SK-N-SH treated with all-trans-retinoic acid at 6 μM for 48 hours (cell line): ENCODE results near the gene PCDH15.

Source experiments
- ATAC-seq: fragments of 200-7000 bp; cut with Tn5 transposase; 3 replicates; pipeline ENCODE4 v1.9.1; 2020; ENCODE audit warnings: mild to moderate bottlenecking, moderate library complexity
- ARNTL ChIP-seq: fragments of 450-650 bp; formaldehyde crosslinking; IDR thresholded peaks from 2 replicates; pipeline ENCODE4 v1.5.0; 2020; ENCODE audit warnings: low read depth, mild to moderate bottlenecking, moderate library complexity, borderline replicate concordance
- BACH2 ChIP-seq: fragments of 250-450 bp; sonication (Bioruptor Pico); IDR thresholded peaks from 2 replicates; pipeline ENCODE4 v1.9.0; 2021; ENCODE audit warnings: mild to moderate bottlenecking, borderline replicate concordance
- CSDC2 ChIP-seq: fragments of 250-450 bp; sonication (Bioruptor Pico); IDR thresholded peaks from 2 replicates; pipeline ENCODE4 v1.5.0; 2020; ENCODE audit warnings: mild to moderate bottlenecking, moderate library complexity
- CSRNP3 ChIP-seq: fragments of 250-450 bp; sonication (Bioruptor Pico); IDR thresholded peaks from 2 replicates; pipeline ENCODE4 v1.5.1; 2021; ENCODE audit warnings: mild to moderate bottlenecking, moderate library complexity
- GLIS3 ChIP-seq: fragments of 250-450 bp; sonication (Bioruptor Pico); IDR thresholded peaks from 2 replicates; pipeline ENCODE4 v1.5.0; 2020; ENCODE audit warnings: mild to moderate bottlenecking, moderate library complexity
- ISL1 ChIP-seq: fragments of 250-450 bp; sonication (Bioruptor Pico); IDR thresholded peaks from 2 replicates; pipeline ENCODE4 v2.1.2; 2022; ENCODE audit warnings: mild to moderate bottlenecking, moderate library complexity
- OSR1 ChIP-seq: fragments of 250-450 bp; sonication (Bioruptor Pico); IDR thresholded peaks from 2 replicates; pipeline ENCODE4 v1.8.0; 2022; ENCODE audit warnings: moderate library complexity, mild to moderate bottlenecking, inconsistent platforms
- PATZ1 ChIP-seq: fragments of 250-450 bp; sonication (Bioruptor Pico); IDR thresholded peaks from 2 replicates; pipeline ENCODE4 v1.8.0; 2020; ENCODE audit warnings: mild to moderate bottlenecking, moderate library complexity, borderline replicate concordance
- PPARA ChIP-seq: fragments of 250-450 bp; sonication (Bioruptor Pico); IDR thresholded peaks from 2 replicates; pipeline ENCODE4 v1.5.0; 2020; ENCODE audit warnings: mild to moderate bottlenecking, borderline replicate concordance
- RARB ChIP-seq: fragments of 250-450 bp; sonication (Bioruptor Pico); IDR thresholded peaks from 2 replicates; pipeline ENCODE4 v1.8.0; 2021; ENCODE audit warnings: mild to moderate bottlenecking, moderate library complexity
- SNAI2 ChIP-seq: fragments of 250-450 bp; sonication (Bioruptor Pico); IDR thresholded peaks from 2 replicates; pipeline ENCODE4 v1.5.0; 2020; ENCODE audit warnings: mild to moderate bottlenecking, moderate library complexity
- TCF4 ChIP-seq: fragments of 250-450 bp; sonication (Bioruptor Pico); IDR thresholded peaks from 2 replicates; pipeline ENCODE4 v1.8.0; 2021; ENCODE audit warnings: mild to moderate bottlenecking, moderate library complexity, borderline replicate concordance
- TSHZ2 ChIP-seq: fragments of 250-450 bp; sonication (Bioruptor Pico); IDR thresholded peaks from 2 replicates; pipeline ENCODE4 v1.5.0; 2020; ENCODE audit warnings: mild to moderate bottlenecking, moderate library complexity
- ZC3H10 ChIP-seq: fragments of 250-450 bp; sonication (Bioruptor Pico); IDR thresholded peaks from 2 replicates; pipeline ENCODE4 v1.5.1; 2021; ENCODE audit warnings: mild to moderate bottlenecking, moderate library complexity
- ZFP3 ChIP-seq: fragments of 250-450 bp; sonication (Bioruptor Pico); IDR thresholded peaks from 2 replicates; pipeline ENCODE4 v1.5.0; 2020; ENCODE audit warnings: mild to moderate bottlenecking, moderate library complexity
- ZFP30 ChIP-seq: fragments of 450-650 bp; formaldehyde crosslinking; IDR thresholded peaks from 2 replicates; pipeline ENCODE4 v1.5.0; 2022; ENCODE audit warnings: mild to moderate bottlenecking, moderate library complexity
- ZNF565 ChIP-seq: fragments of 450-650 bp; formaldehyde crosslinking; conservative IDR thresholded peaks from 2 replicates; pipeline ENCODE4 v1.5.0; 2020; ENCODE audit warnings: low read depth, mild to moderate bottlenecking, moderate library complexity
- ZNF70 ChIP-seq: fragments of 450-650 bp; formaldehyde crosslinking; IDR thresholded peaks from 2 replicates; pipeline ENCODE4 v1.5.0; 2020; ENCODE audit warnings: mild to moderate bottlenecking, moderate library complexity
- ZNF8 ChIP-seq: fragments of 450-650 bp; formaldehyde crosslinking; IDR thresholded peaks from 2 replicates; pipeline ENCODE4 v1.5.0; 2020; ENCODE audit warnings: mild to moderate bottlenecking, moderate library complexity
- TF ChIP-seq, protein P1 (sequence below): fragments of 250-450 bp; sonication (Bioruptor Pico); IDR thresholded peaks from 2 replicates; pipeline ENCODE4 v1.5.1; 2020; ENCODE audit warnings: low read depth, mild to moderate bottlenecking, moderate library complexity

PCDH15 gene

DNA sequence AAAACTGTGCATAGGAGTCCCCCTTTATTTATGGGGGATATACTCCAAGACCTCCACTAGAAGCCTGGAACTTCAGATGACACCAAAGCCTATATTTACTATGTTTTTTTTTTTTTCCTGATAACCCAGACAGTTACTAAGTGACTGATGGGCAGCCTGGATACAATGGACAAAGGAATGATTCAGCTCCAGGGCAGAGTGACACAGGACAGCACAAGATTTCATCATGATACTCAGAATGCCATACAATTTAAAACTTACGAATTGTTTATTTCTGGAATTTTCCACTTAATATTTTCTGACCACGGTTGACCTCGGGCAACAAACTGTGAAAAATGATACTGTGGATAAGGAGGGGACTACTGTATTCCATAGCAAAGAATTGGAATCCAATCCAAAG, 843.6 kb downstream of the PCDH15 start:
- TF ChIP-seq, protein P1, sequence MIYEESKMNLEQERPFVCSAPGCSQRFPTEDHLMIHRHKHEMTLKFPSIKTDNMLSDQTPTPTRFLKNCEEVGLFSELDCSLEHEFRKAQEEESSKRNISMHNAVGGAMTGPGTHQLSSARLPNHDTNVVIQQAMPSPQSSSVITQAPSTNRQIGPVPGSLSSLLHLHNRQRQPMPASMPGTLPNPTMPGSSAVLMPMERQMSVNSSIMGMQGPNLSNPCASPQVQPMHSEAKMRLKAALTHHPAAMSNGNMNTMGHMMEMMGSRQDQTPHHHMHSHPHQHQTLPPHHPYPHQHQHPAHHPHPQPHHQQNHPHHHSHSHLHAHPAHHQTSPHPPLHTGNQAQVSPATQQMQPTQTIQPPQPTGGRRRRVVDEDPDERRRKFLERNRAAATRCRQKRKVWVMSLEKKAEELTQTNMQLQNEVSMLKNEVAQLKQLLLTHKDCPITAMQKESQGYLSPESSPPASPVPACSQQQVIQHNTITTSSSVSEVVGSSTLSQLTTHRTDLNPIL (CRISPR knock-in tag): 0 out of 2 replicates have a peak, but pooled peaks have one; percentile 5
- 0 out of 2 replicates have a peak, but pooled peaks have one; percentile 25 for TF ChIP-seq ISL1
- TF ChIP-seq CSDC2 (CRISPR knock-in tag): no peak
- no peak for ATAC-seq

GRCh38 chr10:53955091-53955490, 845.9 kb downstream of the PCDH15 start:
- TF ChIP-seq BACH2 (CRISPR knock-in tag): no peak
- TF ChIP-seq, protein P1 (CRISPR knock-in tag): no peak
- no peak for TF ChIP-seq CSRNP3 (CRISPR knock-in tag)
- no peak for TF ChIP-seq GLIS3
- TF ChIP-seq ARNTL (CRISPR knock-in tag): no peak
- no peak for TF ChIP-seq ZNF8 (CRISPR knock-in tag)
- no peak for TF ChIP-seq ZC3H10 (CRISPR knock-in tag)
- TF ChIP-seq ZNF565 (CRISPR knock-in tag): no peak
- no peak for TF ChIP-seq ZNF70
- TF ChIP-seq TCF4 (CRISPR knock-in tag): no peak
- TF ChIP-seq CSDC2 (CRISPR knock-in tag): no peak
- TF ChIP-seq SNAI2 (CRISPR knock-in tag): no peak
- TF ChIP-seq RARB (CRISPR knock-in tag): no peak
- no peak for TF ChIP-seq ZFP3 (CRISPR knock-in tag)
- no peak for TF ChIP-seq PPARA
- no peak for TF ChIP-seq TSHZ2 (CRISPR knock-in tag)
- no peak for TF ChIP-seq OSR1 (CRISPR knock-in tag)
- no peak for TF ChIP-seq ISL1
- no peak for TF ChIP-seq PATZ1
- TF ChIP-seq, all 23 proteins: peak for 0
- no peak for ATAC-seq

- TF ChIP-seq ZNF70 (no peak), ZFP30 (CRISPR knock-in tag) (no peak), OSR1 (CRISPR knock-in tag) (no peak), BACH2 (CRISPR knock-in tag) (no peak), PPARA (no peak), ISL1 (no peak), TCF4 (CRISPR knock-in tag) (no peak), ARNTL (CRISPR knock-in tag) (no peak), RARB (CRISPR knock-in tag) (no peak), PATZ1 (no peak)
- ATAC-seq: no peak
These were observed 848.1 kb downstream of the PCDH15 start for GRCh38 chr10:53952698-53953630.
